GM13976 (cell line): ENCODE data around the gene LRRC4.
A peak's percentile ranks its signal among the peaks of the same experiment; 100 is the strongest.

Source experiments
- DNase-seq: peaks from one replicate; pipeline ENCODE4 v3.0.0; 2012; ENCODE audit warnings: low spot score
- CTCF ChIP-seq: IDR thresholded peaks from 2 replicates; pipeline ENCODE4 v1.5.1; 2012; ENCODE audit warnings: borderline replicate concordance, mild to moderate bottlenecking; ENCODE audit not compliant: insufficient read depth; ENCODE audit errors: extremely low read depth, missing control alignments, control extremely low read depth
- in situ Hi-C: fragments of 300-500 bp; cut with MboI; formaldehyde crosslinking; loops from one replicate; pipeline ENCODE4 v1.12.0; 2022; ENCODE audit warnings: low sequenced_read_pairs, mixed read lengths, inconsistent platforms; ENCODE audit not compliant: unreplicated experiment

Gene LRRC4

DNA sequence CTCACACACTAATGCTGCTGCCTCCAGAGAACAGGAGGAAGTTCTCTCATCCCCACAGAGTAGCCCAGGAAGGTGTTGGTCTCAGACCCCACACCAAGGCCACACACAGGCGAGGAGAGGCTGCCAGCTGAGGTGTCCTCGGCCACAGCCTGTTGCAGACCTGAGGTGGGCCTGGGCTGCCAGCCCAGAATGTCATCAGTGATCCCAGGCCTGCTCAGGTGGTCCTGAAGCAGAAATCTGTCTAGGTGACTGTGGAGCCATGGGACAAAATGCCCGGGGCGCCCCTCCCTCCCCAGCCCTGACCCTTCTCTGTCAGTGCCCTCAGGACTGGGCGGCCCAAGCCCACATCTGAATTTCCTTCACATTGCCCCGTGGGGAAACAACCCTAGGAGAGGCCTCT is 43.5 kb upstream of the LRRC4 start:
- no peak for TF ChIP-seq CTCF
- in situ Hi-C loops: no loop called here
- no peak for DNase-seq

GRCh38 chr7:128074336-128074735 is 43.1 kb upstream of the LRRC4 start:
- DNase-seq: peak; percentile 12
- in situ Hi-C loops: no loop called here
- TF ChIP-seq CTCF: no peak

- in situ Hi-C loops: no loop called here
- TF ChIP-seq CTCF: no peak
- peak; percentile 11 for DNase-seq
Observed at GRCh38 chr7:128073671-128074310, 42.6 kb upstream of the LRRC4 start.

- in situ Hi-C loops: no loop called here
- no peak for TF ChIP-seq CTCF
- no peak for DNase-seq
Observed at GRCh38 chr7:128071801-128072200, 40.6 kb upstream of the LRRC4 start.

GRCh38 chr7:128071376-128071775 is 40.1 kb upstream of the LRRC4 start:
- TF ChIP-seq CTCF: no peak
- in situ Hi-C loops: no loop called here
- peak; percentile 9 for DNase-seq

DNA sequence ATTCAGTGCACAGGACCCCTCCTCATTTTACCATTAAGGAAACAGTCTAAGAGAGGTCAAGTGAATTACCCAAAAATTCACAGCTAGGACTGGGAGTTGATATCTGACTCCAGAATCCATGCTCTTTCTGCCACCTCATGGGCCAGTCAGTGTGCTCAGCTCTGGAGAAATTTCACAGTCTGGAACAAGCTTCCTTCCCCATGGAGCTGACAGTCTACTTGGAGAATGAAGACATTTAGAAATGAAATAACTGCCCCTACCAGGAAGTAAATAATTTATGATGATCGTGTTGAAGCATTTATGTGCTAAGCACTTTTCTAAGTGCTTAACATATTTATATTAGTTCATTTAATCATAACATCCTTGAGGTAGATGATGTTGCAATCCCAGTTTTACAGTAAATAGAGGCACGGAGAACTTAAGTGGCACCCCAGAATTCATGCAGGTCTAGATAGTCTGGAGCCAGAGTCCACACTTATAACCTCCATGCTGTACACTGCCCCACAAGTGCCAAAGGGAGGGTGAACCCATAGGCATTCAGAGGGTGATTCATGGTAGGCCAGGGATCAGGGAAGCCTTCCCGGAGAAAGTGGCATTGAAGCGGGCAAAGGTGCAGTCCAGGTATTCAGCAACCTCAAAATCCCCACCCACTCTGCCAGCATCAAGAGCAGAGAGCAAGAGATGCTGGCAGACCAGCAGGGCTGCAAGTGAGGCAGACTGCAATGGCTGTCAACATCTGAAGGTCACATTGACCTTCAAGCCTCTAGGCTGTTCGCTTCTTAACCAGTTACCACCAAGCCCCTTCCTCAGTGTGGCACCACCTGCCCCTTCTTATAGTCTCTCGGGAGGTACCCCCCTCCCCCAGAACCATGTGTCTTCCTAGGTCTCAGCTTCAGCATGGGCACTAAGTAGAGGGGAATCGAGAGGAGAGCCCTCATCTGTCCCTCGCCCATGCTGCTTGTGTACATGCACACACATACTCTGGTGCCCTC is 38.4 kb upstream of the LRRC4 start:
- TF ChIP-seq CTCF: no peak
- peak; percentile 6 for DNase-seq

More for the DNA sequence above, 38.4 kb upstream of the LRRC4 start:
- in situ Hi-C loops: no loop called here
